KMS-11 (cell line): ENCODE results near the gene ASIC2.

Experiments
- H2AFZ ChIP-seq: fragments of 200-600 bp; sonication (generic); 2 replicates; pipeline ENCODE4 v1.6.1; 2016; ENCODE audit warnings: antibody characterized with exemption, mixed run types, low read depth
- H3K27ac ChIP-seq: fragments of 200-600 bp; sonication (generic); 2 replicates; pipeline ENCODE4 v1.6.1; 2016; ENCODE audit warnings: mild to moderate bottlenecking, mixed run types
- H3K27me3 ChIP-seq: fragments of 200-600 bp; sonication (generic); 2 replicates; pipeline ENCODE4 v1.6.1; 2017; ENCODE audit warnings: mild to moderate bottlenecking, low read depth, mixed run types, moderate library complexity; ENCODE audit not compliant: insufficient read depth
- H3K36me3 ChIP-seq: fragments of 200-600 bp; sonication (generic); 2 replicates; pipeline ENCODE4 v1.6.1; 2017; ENCODE audit warnings: mild to moderate bottlenecking, mixed run types; ENCODE audit not compliant: insufficient read depth
- H3K4me1 ChIP-seq: fragments of 200-600 bp; sonication (generic); 2 replicates; pipeline ENCODE4 v1.6.1; 2016; ENCODE audit warnings: mild to moderate bottlenecking, low read depth, mixed run types; ENCODE audit not compliant: poor library complexity, severe bottlenecking
- H3K4me2 ChIP-seq: fragments of 200-600 bp; sonication (generic); 2 replicates; pipeline ENCODE4 v1.7.0; 2016; ENCODE audit warnings: mild to moderate bottlenecking, mixed run types
- H3K4me3 ChIP-seq: fragments of 200-600 bp; sonication (generic); IDR thresholded peaks from 2 replicates; pipeline ENCODE4 v1.6.1; 2017; ENCODE audit warnings: low read depth, low read length, mixed read lengths; ENCODE audit not compliant: insufficient read depth
- H3K79me2 ChIP-seq: fragments of 200-600 bp; sonication (generic); 2 replicates; pipeline ENCODE4 v1.6.1; 2016; ENCODE audit warnings: low read depth, mixed run types; ENCODE audit not compliant: insufficient read depth
- H3K9ac ChIP-seq: fragments of 200-600 bp; sonication (generic); 2 replicates; pipeline ENCODE4 v1.6.1; 2016; ENCODE audit warnings: mild to moderate bottlenecking, mixed run types
- H4K20me1 ChIP-seq: fragments of 200-600 bp; sonication (generic); 2 replicates; pipeline ENCODE4 v1.6.1; 2016; ENCODE audit warnings: mild to moderate bottlenecking, mixed run types; ENCODE audit not compliant: insufficient read depth
- TF ChIP-seq, protein P1 (sequence below): fragments of 200-600 bp; sonication (generic); conservative IDR thresholded peaks from 2 replicates; pipeline ENCODE4 v1.6.1; 2017; ENCODE audit warnings: low read depth, mild to moderate bottlenecking, antibody characterized with exemption, low read length, moderate library complexity, mixed read lengths

ASIC2 gene

DNA sequence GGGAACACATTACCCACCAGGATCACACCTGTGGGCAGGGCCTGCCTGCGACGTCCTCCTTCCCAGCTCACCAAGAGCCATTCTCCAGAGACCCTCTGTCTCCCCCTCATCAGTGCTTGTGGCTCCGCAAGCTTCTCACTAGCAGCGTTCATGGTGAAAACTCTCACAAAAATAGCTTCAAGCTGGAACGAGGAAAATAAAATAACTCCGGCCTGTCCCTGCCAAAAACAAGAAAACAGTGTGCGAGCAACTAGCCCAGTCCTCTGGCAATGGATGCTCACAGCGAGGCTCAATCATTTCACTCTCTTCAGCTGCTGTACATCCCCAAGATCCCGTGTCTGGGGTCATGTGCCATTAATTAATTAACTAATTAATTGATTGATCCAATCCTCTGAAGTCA is 283.5 kb downstream of the ASIC2 start:
- no peak overlapping the region for H3K4me3 ChIP-seq
- TF ChIP-seq, protein P1, sequence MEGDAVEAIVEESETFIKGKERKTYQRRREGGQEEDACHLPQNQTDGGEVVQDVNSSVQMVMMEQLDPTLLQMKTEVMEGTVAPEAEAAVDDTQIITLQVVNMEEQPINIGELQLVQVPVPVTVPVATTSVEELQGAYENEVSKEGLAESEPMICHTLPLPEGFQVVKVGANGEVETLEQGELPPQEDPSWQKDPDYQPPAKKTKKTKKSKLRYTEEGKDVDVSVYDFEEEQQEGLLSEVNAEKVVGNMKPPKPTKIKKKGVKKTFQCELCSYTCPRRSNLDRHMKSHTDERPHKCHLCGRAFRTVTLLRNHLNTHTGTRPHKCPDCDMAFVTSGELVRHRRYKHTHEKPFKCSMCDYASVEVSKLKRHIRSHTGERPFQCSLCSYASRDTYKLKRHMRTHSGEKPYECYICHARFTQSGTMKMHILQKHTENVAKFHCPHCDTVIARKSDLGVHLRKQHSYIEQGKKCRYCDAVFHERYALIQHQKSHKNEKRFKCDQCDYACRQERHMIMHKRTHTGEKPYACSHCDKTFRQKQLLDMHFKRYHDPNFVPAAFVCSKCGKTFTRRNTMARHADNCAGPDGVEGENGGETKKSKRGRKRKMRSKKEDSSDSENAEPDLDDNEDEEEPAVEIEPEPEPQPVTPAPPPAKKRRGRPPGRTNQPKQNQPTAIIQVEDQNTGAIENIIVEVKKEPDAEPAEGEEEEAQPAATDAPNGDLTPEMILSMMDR, result no peak
- no peaks in the 10 kb centered on the region for H3K4me1 ChIP-seq
- no peak overlapping the region for H3K4me2 ChIP-seq
- no peaks in the 10 kb centered on the region for H3K36me3 ChIP-seq
- no peaks in the 10 kb centered on the region for H3K27me3 ChIP-seq
- H4K20me1 ChIP-seq, result no peaks in the 10 kb centered on the region
- H3K79me2 ChIP-seq, result no peaks in the 10 kb centered on the region
- no peak overlapping the region for H3K9ac ChIP-seq
- H3K27ac ChIP-seq, result no peak overlapping the region
- H2AFZ ChIP-seq, result no peak overlapping the region

DNA sequence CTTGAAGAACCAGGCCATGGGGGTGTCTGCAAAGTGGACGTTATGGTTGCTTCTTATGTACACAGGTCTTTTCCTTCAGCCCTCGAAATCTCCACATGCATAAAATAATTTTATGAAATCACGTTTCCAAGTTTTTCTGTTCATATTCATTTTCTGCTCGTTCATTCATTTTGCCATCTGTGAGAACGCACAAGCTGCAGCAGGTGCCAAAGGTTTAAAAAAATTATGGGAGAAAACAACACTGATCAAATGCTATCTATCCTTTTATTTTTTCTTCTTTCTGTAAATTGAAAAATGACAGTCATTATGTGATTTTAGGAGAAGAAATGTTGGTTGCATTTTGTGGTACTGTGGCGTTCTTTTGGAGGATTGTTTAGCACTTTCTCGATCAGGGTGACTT is 285.9 kb downstream of the ASIC2 start:
- Histone ChIP-seq H3K4me2 (no peak overlapping the region), H4K20me1 (no peaks in the 10 kb centered on the region)

DNA sequence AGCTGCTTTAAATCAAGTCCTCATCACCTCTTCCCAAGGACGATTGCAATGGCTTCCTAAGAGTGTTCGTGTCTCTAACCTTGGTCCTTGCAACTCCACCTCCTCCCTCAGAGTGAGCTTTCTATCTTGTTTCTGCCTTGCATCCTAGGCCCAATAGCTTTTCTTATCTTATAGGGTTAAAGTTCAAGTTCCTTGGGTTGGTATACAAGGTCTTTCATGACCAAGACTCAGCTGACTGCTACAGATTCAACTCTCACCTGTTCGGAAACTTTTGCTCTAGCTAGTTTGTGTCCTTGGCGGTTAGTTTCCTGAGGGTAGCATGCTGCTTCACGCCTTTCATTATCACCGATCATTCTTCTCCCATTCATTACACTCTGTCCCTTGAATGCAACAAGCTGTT is 290.8 kb downstream of the ASIC2 start:
- Histone ChIP-seq H3K27me3 (no peaks in the 10 kb centered on the region), H4K20me1 (no peaks in the 10 kb centered on the region), H3K27ac (no peak overlapping the region), H3K4me2 (no peak overlapping the region), H3K4me3 (no peak overlapping the region), H2AFZ (no peak overlapping the region), H3K36me3 (no peaks in the 10 kb centered on the region), H3K9ac (no peak overlapping the region), H3K4me1 (peaks cover 16% of the 10 kb centered on the region), H3K79me2 (no peaks in the 10 kb centered on the region)
- TF ChIP-seq, protein P1, result no peak

More for the DNA sequence above, 285.9 kb downstream of the ASIC2 start:
- Histone ChIP-seq H3K9ac (no peak overlapping the region), H3K79me2 (no peaks in the 10 kb centered on the region), H3K27me3 (no peaks in the 10 kb centered on the region), H3K36me3 (no peaks in the 10 kb centered on the region), H3K27ac (no peak overlapping the region), H3K4me3 (no peak overlapping the region), H3K4me1 (no peaks in the 10 kb centered on the region), H2AFZ (no peak overlapping the region)
- TF ChIP-seq, protein P1, result no peak

DNA sequence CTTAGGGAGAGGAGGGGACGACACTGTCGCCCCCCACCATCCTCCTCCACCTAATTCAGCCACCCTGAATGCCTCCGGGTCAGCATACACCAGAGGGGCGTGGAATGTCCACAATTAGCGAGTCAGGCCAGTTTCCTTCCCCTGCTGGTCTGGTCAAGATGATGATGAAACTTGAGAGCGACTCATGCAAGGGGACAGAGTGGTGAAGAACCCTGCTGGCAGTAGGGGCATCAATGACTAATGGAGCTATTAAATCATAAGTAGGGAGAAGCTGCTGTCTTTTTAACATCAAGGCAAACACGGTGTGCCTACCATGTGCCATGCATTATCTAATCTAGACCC is 294.2 kb downstream of the ASIC2 start:
- Histone ChIP-seq H3K4me1 (peaks cover 22% of the 10 kb centered on the region), H3K36me3 (no peaks in the 10 kb centered on the region), H4K20me1 (no peaks in the 10 kb centered on the region), H3K79me2 (no peaks in the 10 kb centered on the region), H3K9ac (no peak overlapping the region; the same call in 1 of the 2 replicates), H3K4me2 (peak overlapping the region; percentile 40), H3K27ac (no peak overlapping the region), H3K4me3 (no peak overlapping the region), H2AFZ (peak overlapping the region; percentile 63), H3K27me3 (no peaks in the 10 kb centered on the region)
- TF ChIP-seq, protein P1, result no peak
